GM18909 (cell line): ENCODE measurements around the gene ANKRD31.
"Not testable (repeated sequence)": the region's sequence is repeated elsewhere in the genome, so short reads cannot be mapped to it uniquely, and the experiment has no call there.

Experiments used
- ATAC-seq: cut with Tn5 transposase; IDR thresholded peaks from one replicate; pipeline ENCODE4 v1.9.1; 2021; ENCODE audit warnings: mild to moderate bottlenecking; ENCODE audit not compliant: unreplicated experiment, poor library complexity

The ANKRD31 gene, protein sequence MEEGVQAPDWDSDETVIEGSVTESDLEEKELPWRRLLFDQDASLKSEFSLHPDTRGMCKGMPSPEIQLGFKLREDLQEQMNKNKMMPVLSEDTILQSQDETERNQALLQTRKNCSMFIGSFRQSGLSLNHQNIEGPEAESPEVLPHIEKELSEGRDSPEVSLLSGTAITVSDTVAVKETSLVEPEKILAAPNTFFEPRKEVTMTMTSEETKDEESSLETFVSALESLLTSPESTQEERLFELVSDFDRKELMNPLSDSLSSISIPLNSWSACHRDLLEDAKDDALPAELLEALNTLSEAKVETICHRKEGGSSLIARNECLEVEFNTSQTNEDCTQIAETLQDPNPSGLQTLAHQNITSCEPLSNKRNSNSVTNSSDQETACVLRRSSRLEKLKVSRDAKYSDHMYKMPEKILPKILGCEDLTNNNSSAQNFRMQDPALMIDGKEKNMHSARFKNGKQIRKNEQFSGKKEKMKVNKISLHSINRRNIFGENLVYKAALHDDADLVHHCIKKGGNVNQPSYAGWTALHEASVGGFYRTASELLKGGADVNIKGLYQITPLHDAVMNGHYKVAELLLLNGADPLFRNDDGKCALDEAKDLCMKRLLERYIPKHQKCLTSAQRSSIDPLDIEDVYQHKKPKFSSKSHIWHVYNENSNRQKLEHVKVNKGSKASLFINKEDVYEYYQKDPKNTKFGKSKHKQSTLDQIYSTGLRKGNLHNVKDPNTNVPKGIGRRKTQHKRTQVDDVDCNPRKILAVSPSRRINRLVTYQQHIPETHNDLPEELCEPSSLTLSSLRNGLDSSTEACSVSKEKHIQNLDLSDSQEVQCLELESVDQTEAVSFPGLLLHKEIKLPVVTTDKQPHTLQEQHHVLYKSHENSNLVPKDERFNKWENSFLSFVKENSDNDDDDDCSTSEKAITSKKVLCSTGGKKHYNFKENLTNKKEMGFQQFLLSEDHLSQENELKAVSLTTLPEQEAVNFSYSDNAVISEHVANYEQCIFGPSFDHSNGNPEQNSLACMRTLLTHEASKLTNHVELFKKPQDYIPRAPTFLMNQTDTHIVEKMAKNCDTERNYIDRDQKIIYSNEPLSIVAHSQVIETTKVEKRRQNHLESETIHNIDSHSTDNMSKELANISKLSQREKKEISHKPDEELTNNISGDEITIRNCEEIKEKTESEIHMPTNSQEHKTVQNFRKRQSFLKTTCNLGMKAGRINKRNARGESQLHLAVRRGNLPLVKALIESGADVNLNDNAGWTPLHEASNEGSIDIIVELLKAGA (N-terminal part only)

DNA sequence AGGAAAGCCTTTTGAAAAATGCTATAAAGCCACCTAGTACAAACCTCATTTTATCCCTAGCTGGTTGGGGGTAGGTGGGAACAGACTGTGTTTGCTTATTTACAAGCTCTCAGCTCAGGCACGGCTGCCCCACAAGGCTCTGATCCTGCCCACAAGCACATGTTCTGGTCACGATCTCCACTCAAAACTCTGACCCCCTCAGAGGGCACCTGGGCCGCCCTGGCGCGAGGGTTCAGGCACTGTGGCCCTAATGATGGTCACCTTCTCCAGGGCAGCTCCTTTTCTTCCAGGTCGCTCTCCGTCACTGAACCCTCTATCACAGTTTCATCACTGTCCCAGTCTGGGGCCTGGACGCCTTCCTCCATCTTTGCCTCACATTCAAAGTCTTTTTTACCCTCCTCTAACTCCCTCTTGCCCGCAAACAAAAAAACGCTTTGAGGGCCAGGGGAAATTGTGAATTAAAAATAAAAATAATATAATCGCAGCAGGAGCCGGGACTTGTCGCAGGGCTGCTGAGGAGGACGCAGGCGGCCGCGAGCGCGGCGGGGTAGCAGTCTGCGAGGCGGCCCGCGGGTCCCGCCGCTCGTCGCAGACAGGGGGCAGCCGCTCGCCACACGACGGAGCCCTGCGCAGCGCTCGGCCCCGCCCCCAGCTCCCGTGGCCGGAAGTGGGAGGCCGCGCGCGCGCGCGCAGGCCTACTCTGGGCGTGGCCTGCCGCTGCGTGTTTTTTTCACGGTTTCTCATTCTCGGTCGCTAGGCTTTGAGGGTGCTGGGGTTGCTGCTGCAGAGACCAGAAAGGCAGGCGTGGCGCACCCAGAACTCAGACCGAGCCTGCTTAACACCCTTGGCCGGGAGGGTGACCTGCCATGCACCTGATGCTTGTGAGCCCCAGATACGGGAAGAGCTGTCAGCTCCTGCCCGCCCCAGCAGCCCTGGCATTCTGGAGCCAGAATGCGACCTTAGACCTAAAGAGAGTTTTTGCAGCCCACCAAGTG is at the start of gene ANKRD31:
ANKRD31 (minus strand) TSS at position 557 of the 995 bp plus-strand sequence; CDS start at position 365, 192 bp downstream.
- ATAC-seq: peak; percentile 99

DNA sequence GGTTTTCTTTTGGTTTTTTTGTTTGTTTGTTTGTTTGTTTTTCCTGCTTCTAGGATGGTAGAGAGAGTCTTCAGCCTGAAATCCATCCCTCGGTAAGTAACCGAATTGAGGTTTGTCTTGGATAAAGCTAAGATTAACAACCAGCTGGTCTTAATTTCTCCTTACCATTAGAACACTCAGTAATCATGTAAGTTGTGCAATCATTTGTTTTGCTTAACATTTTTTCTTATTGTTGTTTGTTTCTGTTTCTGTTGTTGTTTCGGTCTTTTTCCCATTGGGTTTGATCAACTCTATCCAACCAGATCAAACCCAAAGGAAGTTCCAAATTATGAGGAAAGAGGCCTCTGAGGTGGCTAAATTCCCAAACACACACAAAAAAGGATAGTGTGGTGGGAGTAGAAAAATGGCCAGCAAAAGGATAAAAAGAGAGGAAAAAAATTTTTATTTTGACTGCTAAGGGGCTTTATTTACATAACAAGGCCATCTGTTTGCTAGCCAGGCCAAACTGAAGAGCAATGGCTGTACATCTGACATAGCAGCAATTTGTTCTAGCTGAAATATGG is 49.6 kb upstream of the ANKRD31 start:
- no peak for ATAC-seq

DNA sequence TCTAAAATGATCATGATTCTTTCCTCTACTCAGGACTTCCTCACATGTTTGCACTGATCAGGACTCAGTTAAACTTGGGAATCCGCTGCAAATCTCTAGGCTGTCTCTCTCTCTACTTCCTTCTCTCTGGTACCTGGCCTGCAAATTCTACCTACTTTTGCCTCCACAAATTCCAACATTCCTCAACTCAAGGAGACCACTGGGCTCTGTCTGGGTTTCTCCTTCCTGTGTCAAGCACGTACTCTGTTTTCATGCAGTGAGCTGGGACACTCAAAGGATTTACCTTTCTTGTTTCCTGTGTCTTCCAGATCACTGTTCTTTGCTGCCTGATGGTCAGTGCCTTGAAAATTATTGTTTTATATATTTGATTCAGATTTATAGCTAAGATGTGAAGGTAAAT is 45.9 kb upstream of the ANKRD31 start:
- ATAC-seq: no peak

DNA sequence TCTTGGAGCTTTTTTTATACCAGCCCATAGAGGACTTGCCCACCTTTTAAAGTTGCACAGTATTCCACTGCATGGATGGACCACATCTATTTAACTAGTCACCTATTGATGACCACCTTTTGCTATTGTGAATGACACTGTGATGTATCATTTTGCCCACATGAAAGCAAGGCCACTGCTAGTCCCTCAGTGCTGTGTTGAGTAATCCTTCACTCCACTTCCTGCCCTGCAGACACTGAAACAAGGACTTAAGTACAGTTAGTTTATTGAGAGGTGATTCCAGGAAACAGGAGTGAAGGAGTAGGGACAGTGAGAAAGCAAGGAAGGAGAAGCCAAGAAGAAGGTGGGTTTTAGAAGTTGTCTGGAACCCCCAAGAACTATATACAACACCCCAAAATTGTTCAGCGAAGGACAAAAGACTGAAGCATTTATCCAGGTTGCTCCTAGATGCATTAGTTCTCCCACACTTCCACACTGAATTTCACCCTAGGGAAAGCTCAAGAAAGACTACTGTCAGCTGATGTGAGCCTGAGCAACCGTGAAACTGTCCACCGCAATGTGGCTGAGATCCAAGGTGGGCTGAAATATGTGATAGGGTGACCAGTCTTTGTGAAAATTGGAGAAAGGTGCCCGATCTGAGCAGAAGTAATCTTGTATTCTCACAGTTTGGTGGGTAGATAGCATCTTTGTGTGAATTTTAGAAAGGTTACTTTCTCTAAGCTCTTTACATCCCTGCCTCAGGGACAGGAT is 45.2 kb upstream of the ANKRD31 start:
- ATAC-seq: no peak

DNA sequence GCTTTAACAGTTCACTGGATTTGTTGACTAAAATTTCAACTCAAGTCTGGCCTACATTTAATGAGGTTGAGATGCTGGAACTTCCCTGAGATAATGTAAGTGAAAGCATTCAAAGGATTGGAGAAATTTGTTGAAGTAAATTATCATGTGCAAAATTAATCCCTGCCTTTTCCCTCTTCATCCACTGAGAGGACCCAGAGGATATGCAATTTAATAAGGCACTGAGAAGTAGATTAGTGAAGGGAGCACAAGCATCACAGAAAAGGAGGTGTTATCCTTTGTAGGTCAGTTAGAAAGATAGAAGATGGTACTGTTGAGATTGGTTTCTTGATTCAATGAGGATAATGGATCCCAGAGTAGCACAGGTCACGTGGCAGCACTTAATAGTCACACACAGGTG is 42.6 kb upstream of the ANKRD31 start:
- no peak for ATAC-seq

DNA sequence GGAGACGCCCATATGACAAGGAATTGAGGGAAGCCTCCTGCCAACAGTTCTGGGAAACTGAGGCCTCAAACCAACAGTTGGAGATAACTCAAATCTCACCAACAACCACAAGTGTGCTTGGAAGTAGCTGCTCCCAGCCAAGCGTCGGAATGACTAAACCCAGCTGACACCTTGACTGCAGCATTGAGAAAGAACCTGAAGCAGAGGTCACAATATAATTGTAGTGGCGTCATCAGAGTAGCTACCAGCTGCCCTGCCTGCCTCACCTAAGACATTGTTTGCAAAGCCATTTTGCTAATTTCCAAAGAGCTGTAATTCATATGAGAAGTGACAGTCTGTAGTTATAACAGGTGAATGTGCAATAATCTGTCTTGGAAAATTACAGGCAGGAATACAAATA is 40.8 kb upstream of the ANKRD31 start:
- ATAC-seq: no peak

DNA sequence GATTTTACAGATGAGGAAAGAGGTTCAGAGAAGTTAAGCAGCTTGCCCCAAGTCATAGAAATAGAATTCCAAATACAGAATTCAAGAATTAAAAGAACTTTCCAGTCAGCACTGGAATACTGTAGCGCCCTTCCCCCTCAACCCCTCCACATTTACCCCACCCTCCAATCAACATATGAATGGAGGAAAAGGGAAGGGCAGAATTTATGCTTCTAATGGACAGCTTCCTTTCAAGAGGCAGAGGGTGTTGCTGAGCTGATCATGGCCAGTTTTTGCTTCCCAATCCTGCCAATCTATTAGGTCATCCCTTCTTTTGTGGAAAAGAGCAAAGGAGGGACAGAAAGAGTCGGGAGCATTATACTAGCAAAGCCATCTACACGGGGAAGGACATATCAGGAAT is 39.1 kb upstream of the ANKRD31 start:
- ATAC-seq: no peak

DNA sequence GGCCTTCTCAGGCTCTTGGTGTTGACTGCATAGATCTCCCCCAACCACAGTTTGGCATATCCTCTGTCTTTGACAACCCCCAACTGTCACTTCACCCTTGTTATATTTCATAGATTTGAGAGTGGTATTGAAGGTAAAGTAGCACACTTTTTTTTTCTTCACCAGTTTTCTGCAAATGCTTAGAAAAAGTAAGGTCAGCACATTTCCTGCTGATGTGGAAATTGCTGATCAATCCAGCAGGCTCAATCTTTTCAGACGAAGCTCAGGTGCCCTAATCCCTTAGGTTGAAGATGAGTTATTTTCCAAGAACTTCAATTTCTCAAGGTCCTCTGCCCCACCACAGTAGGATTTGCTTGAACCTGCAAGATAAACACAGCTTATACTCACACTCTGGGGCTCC is 38.5 kb upstream of the ANKRD31 start:
- no peak for ATAC-seq

DNA sequence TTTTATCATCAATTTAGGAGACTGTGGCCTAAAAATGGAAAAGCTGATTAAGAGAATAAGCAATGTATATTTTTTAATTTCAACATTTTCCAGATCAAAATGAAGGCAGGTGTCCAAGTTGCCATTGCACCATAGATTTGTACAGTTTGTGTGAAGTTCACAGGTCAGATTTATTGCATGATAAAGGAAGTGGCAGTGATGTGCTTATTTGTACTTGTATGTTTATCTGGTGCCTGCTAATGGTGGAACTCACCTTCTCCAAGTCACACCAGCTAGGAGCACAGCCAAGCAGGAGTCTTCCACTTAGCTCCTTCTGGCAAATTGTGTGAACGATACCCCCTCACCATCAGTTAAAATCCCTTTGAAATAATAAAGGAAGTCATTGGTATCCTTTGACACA is 37.8 kb upstream of the ANKRD31 start:
- no peak for ATAC-seq

DNA sequence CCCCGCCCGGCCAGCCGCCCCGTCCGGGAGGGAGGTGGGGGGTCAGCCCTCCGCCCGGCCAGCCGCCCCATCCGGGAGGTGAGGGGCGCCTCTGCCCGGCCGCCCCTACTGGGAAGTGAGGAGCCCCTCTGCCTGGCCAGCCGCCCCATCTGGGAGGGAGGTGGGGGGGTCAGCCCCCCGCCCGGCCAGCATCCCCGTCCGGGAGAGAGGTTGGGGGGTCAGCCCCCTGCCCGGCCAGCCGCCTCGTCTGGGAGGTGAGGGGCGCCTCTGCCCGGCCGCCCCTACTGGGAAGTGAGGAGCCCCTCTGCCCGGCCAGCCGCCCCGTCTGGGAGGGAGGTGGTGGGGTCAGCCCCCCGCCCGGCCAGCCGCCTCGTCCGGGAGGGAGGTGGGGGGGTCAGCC is 33.9 kb upstream of the ANKRD31 start:
- not testable (repeated sequence) for ATAC-seq

DNA sequence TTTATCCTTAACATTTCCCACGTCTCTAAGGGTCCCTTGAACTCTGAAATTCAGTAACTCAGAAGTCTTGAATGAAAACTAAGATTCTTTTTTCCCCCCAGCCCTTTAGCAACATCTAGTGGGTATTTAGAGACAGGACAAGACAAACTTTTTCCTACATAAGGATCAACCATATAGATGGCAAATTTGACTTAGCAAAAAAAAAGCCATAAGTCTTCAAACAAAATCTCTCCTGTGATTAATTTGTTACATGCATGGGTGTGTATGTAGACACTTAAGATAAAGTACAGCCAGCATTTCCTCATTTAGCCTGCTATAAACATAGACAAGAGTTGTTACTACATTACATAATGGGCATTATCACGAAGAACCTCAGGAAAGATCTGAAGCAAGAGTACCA is 29.1 kb upstream of the ANKRD31 start:
- no peak for ATAC-seq

DNA sequence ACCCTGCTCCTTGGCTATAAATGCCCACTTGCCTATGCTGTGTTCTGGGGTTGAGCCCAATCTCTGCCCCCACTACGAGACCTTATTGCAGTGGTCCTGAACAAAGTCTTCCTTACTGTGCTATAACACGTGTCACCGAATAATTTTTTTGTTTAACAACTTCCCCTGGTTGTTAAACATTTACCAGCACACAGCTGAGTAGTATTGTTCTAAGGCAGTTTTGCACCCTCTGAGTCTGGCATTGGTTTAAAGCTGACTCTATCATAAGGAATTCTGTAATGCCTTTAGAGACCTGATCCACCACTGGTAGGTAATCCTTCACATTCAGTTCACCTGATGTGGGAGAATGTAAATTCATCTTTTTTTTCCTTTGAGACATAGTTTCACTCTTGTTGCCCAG is 25.6 kb upstream of the ANKRD31 start:
- ATAC-seq: no peak

DNA sequence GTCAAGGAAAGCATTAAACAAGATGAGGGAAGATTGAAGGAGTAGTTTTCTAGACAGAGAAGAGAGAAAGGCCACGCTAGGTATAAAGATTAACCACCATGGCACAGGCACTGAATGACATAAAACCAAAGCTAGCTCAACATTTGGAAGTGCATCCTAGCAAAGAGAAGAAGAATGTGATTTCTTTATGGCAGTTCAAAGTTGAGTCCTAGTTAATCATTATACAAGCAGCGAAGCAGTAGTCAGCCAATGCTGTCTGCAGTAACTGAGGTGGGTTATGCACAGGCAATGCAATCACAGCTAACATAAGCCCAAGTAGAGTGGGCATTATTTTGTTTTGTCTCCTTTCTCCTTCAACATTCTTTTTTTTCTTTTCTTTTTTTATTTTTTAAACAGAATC is 24.0 kb upstream of the ANKRD31 start:
- no peak for ATAC-seq

DNA sequence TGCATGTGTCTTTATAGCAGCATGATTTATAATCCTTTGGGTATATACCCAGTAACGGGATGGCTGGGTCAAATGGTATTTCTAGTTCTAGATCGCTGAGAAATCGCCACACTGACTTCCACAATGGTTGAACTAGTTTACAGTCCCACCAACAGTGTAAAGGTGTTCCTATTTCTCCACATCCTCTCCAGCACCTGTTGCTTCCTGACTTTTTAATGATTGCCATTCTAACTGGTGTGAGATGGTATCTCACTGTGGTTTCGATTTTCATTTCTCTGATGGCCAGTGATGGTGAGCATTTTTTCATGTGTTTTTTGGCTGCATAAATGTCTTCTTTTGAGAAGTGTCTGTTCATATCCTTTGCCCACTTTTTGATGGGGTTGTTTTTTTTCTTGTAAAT is 13.8 kb upstream of the ANKRD31 start:
- ATAC-seq: not testable (repeated sequence)

DNA sequence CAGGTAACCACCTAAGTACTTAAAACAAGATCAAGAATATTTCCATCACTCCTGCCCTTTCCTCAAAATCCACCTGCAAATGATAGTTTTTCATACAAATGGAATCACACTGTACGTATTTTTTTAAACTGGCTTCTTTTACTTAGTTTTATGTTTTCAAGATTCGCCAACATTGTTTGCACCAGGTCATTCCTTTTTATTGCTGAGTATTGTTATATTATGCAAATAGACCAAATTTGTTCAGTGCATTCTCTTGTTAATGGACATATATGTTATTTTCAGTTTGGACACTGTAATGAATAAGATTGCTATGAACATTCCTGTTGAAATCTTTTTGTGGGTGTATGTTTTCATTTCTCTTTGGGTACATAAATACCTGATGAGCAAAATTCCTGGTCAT is 8.3 kb upstream of the ANKRD31 start:
- no peak for ATAC-seq

DNA sequence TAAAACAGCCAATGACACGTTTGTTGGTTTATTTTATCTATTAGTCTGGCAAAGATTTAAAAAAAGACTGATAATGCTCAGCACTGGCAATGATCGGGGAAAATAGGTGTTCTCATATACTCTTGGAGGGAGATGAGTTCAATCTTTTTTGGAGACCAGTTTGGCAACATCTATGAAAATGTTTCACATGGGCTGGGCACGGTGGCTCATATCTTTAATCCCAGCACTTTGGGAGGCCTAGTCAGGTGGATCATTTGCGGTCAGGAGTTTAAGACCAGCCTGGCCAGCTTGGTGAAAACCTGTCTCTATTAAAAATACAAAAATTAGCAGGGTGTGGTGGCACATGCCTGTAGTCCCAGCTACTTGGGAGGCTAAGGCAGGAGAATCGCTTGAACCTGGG is 6.8 kb upstream of the ANKRD31 start:
- no peak for ATAC-seq

DNA sequence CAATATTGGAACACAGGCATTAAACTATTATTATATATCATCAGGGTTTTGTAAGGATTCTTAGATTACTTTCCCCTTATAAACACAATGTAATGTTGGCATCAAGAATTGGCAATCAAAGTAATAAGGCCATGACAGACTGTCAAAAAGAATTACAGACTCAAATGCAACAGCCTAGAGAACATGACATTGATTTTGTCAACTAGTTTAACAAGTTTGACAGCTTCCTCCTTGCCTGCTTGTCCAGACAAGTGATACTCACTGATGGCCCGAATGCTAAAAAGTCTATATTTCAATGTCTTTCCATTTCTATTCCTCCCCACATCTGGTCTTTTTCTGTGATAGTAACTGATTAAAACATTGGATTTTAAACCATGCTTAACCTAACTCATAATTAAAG is 6.4 kb upstream of the ANKRD31 start:
- ATAC-seq: no peak

DNA sequence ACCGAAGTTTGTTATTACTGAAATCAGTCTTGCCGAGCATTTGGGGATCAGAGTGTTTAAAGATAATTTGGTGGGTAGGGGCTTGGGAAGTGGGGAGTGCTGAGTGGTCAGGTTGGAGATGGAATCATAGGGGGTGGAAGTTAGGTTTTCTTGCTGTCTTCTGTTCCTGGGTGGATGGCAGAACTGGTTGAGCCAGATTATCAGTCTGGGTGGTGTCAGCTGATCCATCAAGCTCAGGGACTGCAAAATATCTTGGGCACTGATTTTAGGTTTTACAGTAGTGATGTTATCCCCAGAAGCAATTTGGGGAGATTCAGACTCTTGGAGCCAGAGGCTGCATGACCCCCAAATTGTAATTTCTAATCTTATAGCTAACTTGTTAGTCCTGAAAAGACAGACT is 5.4 kb upstream of the ANKRD31 start:
- ATAC-seq: no peak

DNA sequence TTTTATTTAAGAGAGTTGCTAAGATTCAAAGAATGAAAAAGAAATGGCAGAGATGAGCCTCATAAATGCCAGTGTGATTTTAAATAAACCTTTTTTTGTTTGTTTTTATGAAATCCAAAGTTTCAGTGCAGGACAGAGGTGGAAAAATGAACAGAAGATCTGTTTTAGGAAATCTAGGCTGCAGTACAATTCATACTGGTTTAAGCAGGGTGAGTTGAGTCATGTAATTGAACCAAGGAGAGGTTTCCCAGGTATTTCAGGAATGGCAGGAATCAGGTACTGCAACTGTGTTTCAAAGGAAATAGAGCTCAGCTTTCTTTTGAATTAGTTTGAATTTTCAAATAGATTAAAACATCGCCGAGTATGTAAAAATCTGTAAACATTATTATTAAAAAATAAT is 3.0 kb upstream of the ANKRD31 start:
- no peak for ATAC-seq
